Ascending aorta (tissue), 2 donors: ENCODE measurements around the gene ENSA. TPM values are rescaled to one million over a fixed set of nuclear protein-coding genes. Genes with fewer than 3 reads are reported as not detected.
A peak's percentile ranks its signal among the peaks of the same experiment; 100 is the strongest.
"Not testable (repeated sequence)": the region's sequence is repeated elsewhere in the genome, so short reads cannot be mapped to it uniquely, and the experiment has no call there.

Experiments
- DNase-seq, 2 donors: peaks; one replicate each; pipeline ENCODE4 v3.0.0-alpha.2; 2019; ENCODE audit warnings: low spot score in 2 of 2
- H3K27ac ChIP-seq, 2 donors: fragments of 200-600 bp; sonication (generic); one replicate each; pipeline ENCODE4 v1.5.1; 2016 to 2017; ENCODE audit warnings: mild to moderate bottlenecking in 1 of 2
- H3K27me3 ChIP-seq: fragments of 200-600 bp; sonication (generic); one replicate; pipeline ENCODE4 v1.5.1; 2017
- H3K36me3 ChIP-seq, 2 donors: fragments of 200-600 bp; sonication (generic); one replicate each; pipeline ENCODE4 v1.5.1; 2016
- H3K4me1 ChIP-seq, 2 donors: fragments of 200-600 bp; sonication (generic); one replicate each; pipeline ENCODE4 v1.5.1; 2016 to 2017; ENCODE audit warnings: mild to moderate bottlenecking in 1 of 2
- H3K4me3 ChIP-seq, 2 donors: fragments of 200-600 bp; sonication (generic); one replicate each; pipeline ENCODE4 v1.5.1; 2016 to 2017; ENCODE audit warnings: mild to moderate bottlenecking in 1 of 2
- H3K9me3 ChIP-seq, 2 donors: fragments of 200-600 bp; sonication (generic); one replicate each; pipeline ENCODE4 v1.5.1; 2016
- intact Hi-C: fragments of 100-400 bp; cut with DNase I; formaldehyde crosslinking; loops from one replicate; pipeline ENCODE4 v1.15.1; 2023
- total RNA-seq: library from RNA; depleted of rRNA; stranded (reverse); fragments of >200 nt; gene quantifications from one replicate; pipeline ENCODE4 v1.1.0, GENCODE V29; 2016
- TF ChIP-seq, protein P1 (sequence below), 3 experiments: fragments of 200-600 bp in 2 of 3; fragments of 450-650 bp in 1 of 3; sonication (generic) in 2 of 3; IDR thresholded peaks; one replicate each; pipeline ENCODE4 v1.5.1; 2016 to 2019; ENCODE audit warnings: antibody characterized with exemption in 3 of 3, mild to moderate bottlenecking in 1 of 3, moderate library complexity in 1 of 3

ENSA gene
- total RNA-seq, 1 donor from 2014 or later = 138 TPM

DNA sequence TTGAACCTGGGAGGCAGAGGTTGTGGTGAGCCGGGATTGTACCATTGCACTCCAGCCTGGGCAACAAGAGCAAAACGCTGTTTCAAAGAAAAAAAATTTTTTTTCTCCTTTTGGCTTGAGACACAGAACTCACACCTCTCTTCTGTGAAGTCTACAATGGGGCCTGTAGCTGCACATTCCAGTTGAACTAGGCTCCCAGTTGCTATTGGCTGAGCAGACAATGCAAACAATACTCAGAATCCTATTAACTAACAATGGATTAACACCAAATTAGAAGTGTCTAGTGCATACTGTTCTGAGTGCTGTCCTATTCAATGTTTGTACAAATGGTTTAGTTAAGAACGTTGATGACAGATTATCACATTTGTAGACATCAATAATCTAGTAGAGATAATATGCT lies 32.4 kb downstream of the ENSA start:
- Histone ChIP-seq H3K4me3 (no peak overlapping the region), H3K27ac (no peak overlapping the region), H3K36me3 (peaks cover 4 to 15% of the 10 kb centered on the region in 2 donors), H3K4me1 (no peaks in the 10 kb centered on the region), H3K9me3 (no peaks in the 10 kb centered on the region), H3K27me3 (no peaks in the 10 kb centered on the region)
- intact Hi-C loops = no loop called here
- TF ChIP-seq, protein P1, sequence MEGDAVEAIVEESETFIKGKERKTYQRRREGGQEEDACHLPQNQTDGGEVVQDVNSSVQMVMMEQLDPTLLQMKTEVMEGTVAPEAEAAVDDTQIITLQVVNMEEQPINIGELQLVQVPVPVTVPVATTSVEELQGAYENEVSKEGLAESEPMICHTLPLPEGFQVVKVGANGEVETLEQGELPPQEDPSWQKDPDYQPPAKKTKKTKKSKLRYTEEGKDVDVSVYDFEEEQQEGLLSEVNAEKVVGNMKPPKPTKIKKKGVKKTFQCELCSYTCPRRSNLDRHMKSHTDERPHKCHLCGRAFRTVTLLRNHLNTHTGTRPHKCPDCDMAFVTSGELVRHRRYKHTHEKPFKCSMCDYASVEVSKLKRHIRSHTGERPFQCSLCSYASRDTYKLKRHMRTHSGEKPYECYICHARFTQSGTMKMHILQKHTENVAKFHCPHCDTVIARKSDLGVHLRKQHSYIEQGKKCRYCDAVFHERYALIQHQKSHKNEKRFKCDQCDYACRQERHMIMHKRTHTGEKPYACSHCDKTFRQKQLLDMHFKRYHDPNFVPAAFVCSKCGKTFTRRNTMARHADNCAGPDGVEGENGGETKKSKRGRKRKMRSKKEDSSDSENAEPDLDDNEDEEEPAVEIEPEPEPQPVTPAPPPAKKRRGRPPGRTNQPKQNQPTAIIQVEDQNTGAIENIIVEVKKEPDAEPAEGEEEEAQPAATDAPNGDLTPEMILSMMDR (IDR thresholded peaks at IDR 0.05) = no peak
- no peak for DNase-seq

DNA sequence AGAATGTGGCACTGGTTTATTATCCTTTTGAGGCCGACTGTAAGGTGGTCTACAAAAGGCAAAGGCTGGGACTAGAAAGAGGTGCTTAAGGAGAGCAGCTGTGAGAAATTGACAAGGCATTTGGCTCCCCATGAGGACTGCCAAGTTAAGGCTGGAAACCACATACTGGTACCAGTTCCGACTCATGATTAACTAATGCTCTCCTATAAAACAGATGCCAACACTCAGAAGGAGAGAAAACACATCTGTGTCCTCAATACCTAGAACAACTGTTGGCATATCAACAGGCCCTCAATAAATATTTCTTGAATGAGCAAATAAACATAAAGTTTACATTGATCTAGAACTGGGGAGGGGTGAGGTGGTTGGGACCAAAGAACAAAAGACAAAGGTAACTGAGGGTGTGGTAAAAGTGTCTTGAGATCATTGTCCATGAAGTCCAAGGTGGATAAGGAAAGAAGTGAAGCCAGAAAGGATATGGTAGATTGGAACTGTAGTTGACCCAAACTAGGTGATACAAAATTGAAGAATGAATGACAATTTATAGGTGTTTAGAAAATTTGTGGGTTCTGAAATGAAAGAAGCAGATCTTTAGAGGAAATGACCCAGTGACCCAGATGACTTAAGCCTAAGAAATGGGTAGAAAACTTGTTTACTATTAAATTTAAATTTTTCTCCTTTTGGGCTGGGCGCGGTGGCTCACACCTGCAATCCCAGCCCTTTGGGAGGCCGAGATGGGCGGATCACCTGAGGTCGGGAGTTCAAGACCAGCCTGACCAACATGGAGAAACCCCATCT lies 33.1 kb downstream of the ENSA start:
- peaks cover 4 to 15% of the 10 kb centered on the region in 2 donors for H3K36me3 ChIP-seq
- H3K4me3 ChIP-seq = no peak overlapping the region
- TF ChIP-seq, protein P1 (IDR thresholded peaks at IDR 0.05) = no peak
- H3K27me3 ChIP-seq = no peaks in the 10 kb centered on the region
- intact Hi-C loops = no loop called here
- no peak for DNase-seq
- no peaks in the 10 kb centered on the region for H3K4me1 ChIP-seq
- H3K27ac ChIP-seq = no peak overlapping the region
- no peaks in the 10 kb centered on the region for H3K9me3 ChIP-seq

DNA sequence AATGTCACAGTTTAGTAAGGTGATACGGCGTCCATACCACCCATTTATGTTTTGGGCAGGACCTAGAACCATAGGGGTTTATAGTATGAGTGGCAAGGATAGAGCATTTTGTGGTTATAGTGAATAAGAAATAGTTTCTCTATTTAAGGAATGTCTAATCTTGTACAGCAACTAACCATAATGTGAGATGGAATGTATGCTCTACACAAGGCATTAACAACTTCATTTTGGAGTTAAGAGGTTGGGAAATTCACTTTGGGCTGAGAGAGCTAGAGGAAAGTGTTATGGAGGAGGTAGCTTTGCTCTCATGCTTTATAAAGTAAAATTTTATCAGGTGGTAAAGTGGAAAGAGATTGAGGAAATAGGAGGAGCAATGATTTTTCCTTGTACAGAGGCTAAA lies 47.0 kb downstream of the ENSA start:
- H3K4me3 ChIP-seq = no peak overlapping the region
- no peaks in the 10 kb centered on the region for H3K9me3 ChIP-seq
- H3K27ac ChIP-seq = no peak overlapping the region
- TF ChIP-seq, protein P1 (IDR thresholded peaks at IDR 0.05) = no peak
- peaks cover 0 to 6% of the 10 kb centered on the region in 2 donors for H3K4me1 ChIP-seq
- intact Hi-C loops = no loop called here
- DNase-seq = no peak
- H3K36me3 ChIP-seq = peaks cover under 1 to 19% of the 10 kb centered on the region in 2 donors
- no peaks in the 10 kb centered on the region for H3K27me3 ChIP-seq

DNA sequence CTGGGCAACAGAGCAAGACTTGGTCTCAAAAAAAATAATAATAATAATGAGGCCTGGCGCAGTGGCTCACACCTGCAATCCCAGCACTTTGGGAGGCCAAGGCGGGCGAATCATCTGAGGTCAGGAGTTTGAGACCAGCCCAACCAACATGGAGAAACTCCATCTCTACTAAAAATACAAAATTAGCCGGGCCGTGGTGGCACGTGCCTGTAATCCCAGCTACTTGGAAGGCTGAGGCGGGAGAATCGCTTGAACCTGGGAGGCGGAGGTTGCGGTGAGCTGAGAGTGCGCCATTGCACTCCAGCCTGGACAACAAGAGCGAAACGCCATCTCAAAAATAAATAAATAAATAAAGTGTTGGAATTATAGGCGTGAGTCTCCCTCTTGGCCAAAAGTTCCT lies 47.5 kb downstream of the ENSA start:
- H3K4me1 ChIP-seq, H3K27me3 ChIP-seq, H3K9me3 ChIP-seq, intact Hi-C loops, H3K4me3 ChIP-seq: not testable (repeated sequence)
- peak in 1 of 2 donors; percentile 53 for DNase-seq
- Histone ChIP-seq H3K36me3 (peaks cover 5 to 23% of the 10 kb centered on the region in 2 donors), H3K27ac (peak overlapping the region in 1 of 2 donors; percentile 17)

DNA sequence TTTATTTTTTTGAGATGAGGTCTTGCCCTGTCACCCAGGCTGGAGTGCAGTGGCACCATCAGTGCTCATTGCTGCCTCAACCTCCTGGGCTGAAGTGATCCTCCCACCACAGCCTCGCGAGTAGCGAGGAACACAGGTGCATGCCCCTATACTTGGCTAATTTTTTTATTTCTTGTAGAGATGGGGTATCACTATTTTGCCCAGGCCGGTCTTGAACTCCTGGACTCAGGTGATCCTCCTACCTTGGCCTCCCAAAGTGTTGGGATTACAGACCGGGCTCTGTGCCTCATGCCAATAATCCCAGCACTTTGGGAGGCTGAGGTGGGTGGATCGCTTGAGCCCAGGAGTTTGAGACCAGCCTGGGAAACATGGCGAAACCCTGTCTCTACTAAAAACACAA lies 48.0 kb downstream of the ENSA start:
- H3K4me1 ChIP-seq, H3K27ac ChIP-seq, intact Hi-C loops, H3K4me3 ChIP-seq, H3K27me3 ChIP-seq, H3K9me3 ChIP-seq: not testable (repeated sequence)
- H3K36me3 ChIP-seq = peaks cover 10 to 29% of the 10 kb centered on the region in 2 donors
- peak in 1 of 2 donors; percentile 56 for DNase-seq

DNA sequence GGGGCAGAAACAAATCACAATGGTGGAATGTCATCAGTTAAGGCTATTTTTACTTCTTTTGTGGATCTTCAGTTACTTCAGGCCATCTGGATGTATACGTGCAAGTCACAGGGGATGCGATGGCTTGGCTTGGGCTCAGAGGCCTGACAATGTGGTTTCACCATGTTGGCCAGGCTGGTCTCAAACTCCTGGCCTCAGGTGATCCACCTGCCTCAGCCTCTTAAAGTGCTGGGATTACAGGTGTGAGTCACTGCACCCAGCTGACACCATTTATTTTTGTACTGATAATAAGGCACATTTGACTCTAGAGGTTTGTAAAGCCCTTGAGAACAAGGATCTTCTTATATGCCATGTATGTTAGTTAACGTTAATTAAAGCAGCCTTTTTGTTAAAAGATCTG lies 48.4 kb downstream of the ENSA start:
- H3K4me1 ChIP-seq, intact Hi-C loops, H3K9me3 ChIP-seq, H3K4me3 ChIP-seq, DNase-seq, H3K27me3 ChIP-seq: not testable (repeated sequence)
- H3K27ac ChIP-seq = peak overlapping the region in 1 of 2 donors; percentile 38
- H3K36me3 ChIP-seq = peaks cover 14 to 33% of the 10 kb centered on the region in 2 donors

DNA sequence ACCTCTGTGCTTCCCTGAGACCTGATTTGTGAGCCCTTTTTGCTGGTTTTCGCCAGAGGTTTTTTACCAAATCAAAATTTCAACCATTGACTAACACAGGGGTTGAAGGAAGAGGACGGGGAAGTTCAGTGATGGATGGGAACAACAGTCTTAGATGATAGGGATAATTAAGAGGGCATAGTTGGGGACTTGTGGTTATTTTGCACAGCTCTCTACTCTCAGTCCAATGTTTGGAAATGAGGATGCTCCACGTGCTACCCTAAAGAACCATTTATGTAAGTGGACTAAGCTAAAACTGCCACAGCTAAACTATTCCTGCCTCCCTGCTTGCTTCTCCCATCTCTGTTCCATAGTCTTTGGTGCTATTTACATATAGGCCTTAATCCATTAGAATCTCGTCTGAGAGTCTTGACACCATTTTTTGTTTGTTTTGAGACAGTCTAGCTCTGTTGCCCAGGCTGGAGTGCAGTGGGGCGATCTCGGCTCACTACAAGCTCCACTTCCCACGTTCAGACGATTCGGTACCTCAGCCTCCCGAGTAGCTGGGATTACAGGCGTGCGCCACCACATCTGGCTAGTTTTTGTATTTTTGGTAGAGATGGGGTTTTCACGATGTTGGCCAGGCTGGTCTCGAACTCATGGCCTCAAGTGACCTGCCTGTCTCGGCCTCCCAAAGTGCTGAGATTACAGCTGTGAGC lies 49.3 kb downstream of the ENSA start:
- H3K27ac ChIP-seq = peak overlapping the region; percentile 94 to 100
- H3K4me3 ChIP-seq = peak overlapping the region; percentile 93 to 94
- H3K9me3 ChIP-seq = no peaks in the 10 kb centered on the region
- DNase-seq = no peak
- intact Hi-C loops = loop anchor here (1.0 to 2.0 kb wide), 3 partner anchors 19 to 41 kb away; no protein-coding TSS in a partner anchor
- H3K4me1 ChIP-seq = peaks cover 0 to 6% of the 10 kb centered on the region in 2 donors
- no peaks in the 10 kb centered on the region for H3K27me3 ChIP-seq
- TF ChIP-seq, protein P1 (IDR thresholded peaks at IDR 0.05) = no peak
- H3K36me3 ChIP-seq = peaks cover 22 to 42% of the 10 kb centered on the region in 2 donors
